ENCODE data around the gene NFATC2.

NFATC2 gene

DNA sequence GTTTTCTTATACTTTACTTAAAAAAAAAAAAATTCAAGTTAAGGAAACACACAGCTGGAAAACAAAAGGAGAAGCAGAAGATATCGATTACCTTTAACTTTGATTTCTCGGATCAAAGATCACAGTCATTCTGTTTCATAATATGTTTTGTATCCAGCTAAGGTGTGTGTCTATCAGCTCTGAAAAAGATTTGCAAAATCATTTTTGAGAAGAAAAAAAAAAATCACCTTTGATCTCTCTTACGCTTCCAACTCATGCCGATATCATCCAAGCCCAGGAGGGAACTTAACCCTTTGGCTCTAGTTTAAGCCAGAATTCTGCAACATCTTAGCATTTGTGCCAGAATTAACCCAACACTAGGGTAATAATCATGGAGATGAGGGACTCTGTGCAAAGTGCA lies 144.0 kb downstream of the NFATC2 start:
- H3K4me3 ChIP-seq (ENCODE audit: low read depth, low read length): no peak overlapping the region
- TF ChIP-seq, protein P1, sequence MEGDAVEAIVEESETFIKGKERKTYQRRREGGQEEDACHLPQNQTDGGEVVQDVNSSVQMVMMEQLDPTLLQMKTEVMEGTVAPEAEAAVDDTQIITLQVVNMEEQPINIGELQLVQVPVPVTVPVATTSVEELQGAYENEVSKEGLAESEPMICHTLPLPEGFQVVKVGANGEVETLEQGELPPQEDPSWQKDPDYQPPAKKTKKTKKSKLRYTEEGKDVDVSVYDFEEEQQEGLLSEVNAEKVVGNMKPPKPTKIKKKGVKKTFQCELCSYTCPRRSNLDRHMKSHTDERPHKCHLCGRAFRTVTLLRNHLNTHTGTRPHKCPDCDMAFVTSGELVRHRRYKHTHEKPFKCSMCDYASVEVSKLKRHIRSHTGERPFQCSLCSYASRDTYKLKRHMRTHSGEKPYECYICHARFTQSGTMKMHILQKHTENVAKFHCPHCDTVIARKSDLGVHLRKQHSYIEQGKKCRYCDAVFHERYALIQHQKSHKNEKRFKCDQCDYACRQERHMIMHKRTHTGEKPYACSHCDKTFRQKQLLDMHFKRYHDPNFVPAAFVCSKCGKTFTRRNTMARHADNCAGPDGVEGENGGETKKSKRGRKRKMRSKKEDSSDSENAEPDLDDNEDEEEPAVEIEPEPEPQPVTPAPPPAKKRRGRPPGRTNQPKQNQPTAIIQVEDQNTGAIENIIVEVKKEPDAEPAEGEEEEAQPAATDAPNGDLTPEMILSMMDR (IDR thresholded peaks at IDR 0.05; ENCODE audit: control insufficient read depth, extremely low read depth, insufficient read depth): no peak

DNA sequence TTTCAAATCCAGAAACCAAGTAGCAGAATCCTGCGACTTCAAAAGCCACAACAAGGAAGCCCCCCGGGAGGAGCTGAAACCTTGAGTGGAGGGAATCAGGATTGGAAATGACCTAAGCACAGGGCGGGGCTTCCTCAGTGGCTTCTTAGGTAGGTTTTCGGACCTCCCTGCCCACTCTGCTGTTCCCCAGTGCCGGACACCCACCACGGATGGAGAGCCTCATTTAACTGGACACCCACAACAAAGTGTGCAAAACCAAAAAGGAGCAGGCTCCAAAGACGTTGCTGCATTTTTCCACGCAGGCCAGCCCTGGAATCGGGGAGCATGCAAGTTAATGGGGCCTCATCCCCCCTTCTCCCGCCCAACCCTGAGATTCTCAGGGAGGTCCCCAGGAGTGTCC lies 144.4 kb downstream of the NFATC2 start:
- no peak for DNase-seq (ENCODE audit: low read depth)
- TF ChIP-seq, protein P1 (IDR thresholded peaks at IDR 0.05; ENCODE audit: control insufficient read depth, extremely low read depth, insufficient read depth): no peak
- H3K4me3 ChIP-seq (ENCODE audit: low read depth, low read length): no peak overlapping the region

More for the DNA sequence above, 144.0 kb downstream of the NFATC2 start:
- DNase-seq (ENCODE audit: low read depth): no peak

DNA sequence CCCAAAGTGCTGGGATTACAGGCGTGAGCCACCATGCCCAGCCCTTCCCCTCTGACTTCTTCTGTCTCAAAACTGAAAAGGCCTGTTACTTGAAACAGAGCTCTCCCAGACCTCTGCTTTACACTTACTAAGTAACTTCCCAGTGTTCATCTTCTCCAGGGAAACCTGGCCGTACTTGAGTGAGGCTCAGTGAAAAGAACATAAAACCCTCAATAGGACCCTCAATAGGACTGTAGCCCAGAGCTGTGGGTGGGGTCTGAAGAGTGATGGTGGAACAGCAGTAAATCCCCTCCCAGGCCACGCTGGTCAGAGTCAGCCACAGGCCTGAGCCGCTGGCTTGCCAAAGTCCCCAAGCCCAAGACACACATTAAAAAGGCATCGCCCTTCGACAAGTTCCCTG lies 145.4 kb downstream of the NFATC2 start:
- no peak for DNase-seq (ENCODE audit: low read depth)
- TF ChIP-seq, protein P1 (IDR thresholded peaks at IDR 0.05; ENCODE audit: control insufficient read depth, extremely low read depth, insufficient read depth): no peak
- no peak overlapping the region for H3K4me3 ChIP-seq (ENCODE audit: low read depth, low read length)

DNA sequence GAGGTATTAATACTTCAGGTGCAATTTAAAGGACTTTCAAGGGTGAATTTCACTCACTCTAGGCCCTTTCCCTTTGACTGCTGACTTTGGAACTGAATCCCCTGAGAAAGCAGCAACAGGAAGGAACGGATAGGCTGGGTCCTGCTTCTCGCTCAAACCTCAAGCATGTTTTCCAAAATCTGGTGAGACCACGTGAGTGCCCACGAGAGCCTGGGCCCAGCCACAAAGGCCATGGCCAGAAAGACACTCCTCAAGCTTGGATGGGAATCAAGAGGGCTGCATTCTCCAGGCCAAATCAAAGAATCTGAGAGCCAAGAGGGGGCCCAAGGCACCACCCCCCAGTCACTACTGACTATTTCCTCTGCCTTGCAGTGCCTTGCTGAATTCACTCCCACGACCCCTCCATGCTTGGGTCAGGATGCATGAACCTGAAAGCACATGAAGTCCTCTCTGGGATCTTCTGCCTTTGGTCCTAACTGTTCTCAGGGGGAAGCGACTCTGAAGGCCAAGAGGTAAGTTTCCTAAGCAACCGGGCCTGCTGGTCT lies 146.1 kb downstream of the NFATC2 start:
- no peak for DNase-seq (ENCODE audit: low read depth)
- TF ChIP-seq, protein P1 (IDR thresholded peaks at IDR 0.05; ENCODE audit: control insufficient read depth, extremely low read depth, insufficient read depth): no peak
- no peak overlapping the region for H3K4me3 ChIP-seq (ENCODE audit: low read depth, low read length)

DNA sequence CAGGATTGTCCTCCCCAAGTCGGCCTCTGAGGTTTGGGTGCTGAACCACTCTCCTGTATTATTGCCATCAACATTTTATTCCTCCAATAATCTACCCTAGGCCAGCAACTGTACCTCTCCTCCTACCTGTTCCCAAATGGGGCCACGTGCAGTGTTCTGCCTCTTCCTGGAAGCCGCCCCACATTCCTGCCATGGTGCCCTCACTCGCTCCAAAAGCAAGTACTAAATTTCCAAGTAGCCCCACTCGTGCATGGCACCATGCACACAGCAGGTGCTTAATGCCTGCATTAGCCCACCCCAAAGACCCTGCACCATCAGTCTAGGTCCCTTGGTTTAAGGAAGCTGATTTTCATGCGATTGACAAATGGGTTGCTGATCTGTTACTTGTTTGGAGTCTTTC lies 147.8 kb downstream of the NFATC2 start:
- no peak overlapping the region for H3K4me3 ChIP-seq (ENCODE audit: low read depth, low read length)
- TF ChIP-seq, protein P1 (IDR thresholded peaks at IDR 0.05; ENCODE audit: control insufficient read depth, extremely low read depth, insufficient read depth): no peak
- DNase-seq (ENCODE audit: low read depth): no peak

DNA sequence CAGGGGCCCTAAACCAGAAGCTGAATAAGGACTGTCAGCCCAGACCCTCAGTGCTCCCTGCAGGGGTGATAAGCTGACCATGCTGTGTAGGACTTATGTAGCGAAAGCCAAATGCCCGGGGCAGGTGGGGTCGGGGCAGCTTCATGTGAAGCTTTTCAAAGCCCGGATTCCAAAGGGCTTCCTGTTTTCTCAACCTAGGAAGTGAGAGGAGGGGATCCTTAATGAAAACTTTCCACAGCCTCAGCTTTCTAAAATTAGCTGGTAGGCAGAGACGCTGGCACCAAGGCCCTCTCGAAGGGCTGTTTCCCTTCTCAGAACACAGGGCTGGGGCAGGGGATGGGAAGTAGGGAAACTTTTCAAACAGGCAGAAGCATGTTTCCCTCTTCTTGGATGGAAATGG lies 148.9 kb downstream of the NFATC2 start:
- TF ChIP-seq, protein P1 (IDR thresholded peaks at IDR 0.05; ENCODE audit: control insufficient read depth, extremely low read depth, insufficient read depth): no peak
- H3K4me3 ChIP-seq (ENCODE audit: low read depth, low read length): no peak overlapping the region
- DNase-seq (ENCODE audit: low read depth): no peak

DNA sequence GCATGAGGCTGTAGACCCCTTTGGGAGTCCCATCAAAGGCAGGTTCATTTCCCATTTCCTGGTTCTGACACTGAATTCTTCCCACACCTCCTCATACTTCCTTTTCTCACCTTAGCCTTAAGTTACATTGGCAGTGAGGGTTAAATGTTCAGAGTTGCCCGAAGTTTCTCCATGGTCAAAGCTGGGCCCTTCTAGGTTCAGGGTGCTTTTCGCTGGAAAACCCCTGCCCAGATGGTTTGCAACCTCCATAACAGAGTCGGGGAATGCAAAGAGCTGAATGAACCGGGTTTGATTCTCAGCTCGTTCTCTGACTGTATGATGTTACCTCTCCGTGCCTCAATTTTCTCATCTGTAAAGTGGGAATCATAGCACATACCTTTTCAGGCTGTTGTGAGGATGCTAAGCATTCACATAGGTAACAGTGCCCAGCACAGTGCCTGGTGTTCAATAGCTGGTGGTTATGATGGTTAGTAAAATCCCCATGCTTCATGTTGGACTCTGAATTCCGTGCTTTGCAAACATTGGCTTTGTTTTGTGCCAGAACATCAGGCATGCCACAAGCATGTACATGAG lies 149.8 kb downstream of the NFATC2 start:
- TF ChIP-seq, protein P1 (IDR thresholded peaks at IDR 0.05; ENCODE audit: control insufficient read depth, extremely low read depth, insufficient read depth): no peak
- no peak overlapping the region for H3K4me3 ChIP-seq (ENCODE audit: low read depth, low read length)
- DNase-seq (ENCODE audit: low read depth): no peak

Measured in LNCaP clone FGC (cell line).